Common myeloid progenitor, CD34-positive (primary cell): ENCODE data around the gene PTBP2.

ENCODE experiments used
- CTCF ChIA-PET: fragments of 350-600 bp; sonication (Branson Sonifier 250); formaldehyde crosslinking; loops from one replicate; lab custom pipeline; 2021; ENCODE audit warnings: antibody characterized with exemption; lab: Charles Lee
- POLR2A ChIA-PET: fragments of 350-600 bp; sonication (Branson Sonifier 250); formaldehyde crosslinking; loops from one replicate; lab custom pipeline; 2021; ENCODE audit warnings: antibody characterized with exemption; lab: Charles Lee
- DNase-seq, 3 donors: peaks; one replicate each; pipeline versions ENCODE4 v3.0.0 to v3.0.0-alpha.2; 2013
- H3K27ac ChIP-seq, 2 experiments: 1 replicate in 1 of 2; 2 replicates in 1 of 2; pipeline ENCODE4 v1.7.0; 2013; ENCODE audit warnings: inconsistent platforms in 2 of 2, low read length in 2 of 2, mild to moderate bottlenecking in 2 of 2, low read depth in 1 of 2, moderate library complexity in 1 of 2; ENCODE audit not compliant: severe bottlenecking in 2 of 2, insufficient read depth in 1 of 2, poor library complexity in 1 of 2
- H3K27me3 ChIP-seq, 5 experiments: replicated peaks in 2 of 5; 1 replicate in 3 of 5; 2 replicates in 2 of 5; pipeline versions ENCODE4 v1.6.1 to v1.7.0; 2013; ENCODE audit warnings: low read length in 4 of 5, mild to moderate bottlenecking in 2 of 5, moderate library complexity in 2 of 5, inconsistent platforms in 1 of 5; ENCODE audit not compliant: insufficient read depth in 5 of 5, control insufficient read depth in 4 of 5
- H3K36me3 ChIP-seq, 4 experiments: 1 replicate in 2 of 4; 2 replicates in 2 of 4; pipeline versions ENCODE4 v1.6.1 to v1.7.0; 2013; ENCODE audit warnings: low read length in 3 of 4, control low read depth in 1 of 4, mild to moderate bottlenecking in 1 of 4; ENCODE audit not compliant: control insufficient read depth in 4 of 4, insufficient read depth in 4 of 4
- H3K4me1 ChIP-seq, 4 experiments: 1 replicate in 3 of 4; 2 replicates in 1 of 4; pipeline versions ENCODE4 v1.6.1 to v1.7.1; 2013; ENCODE audit warnings: low read length in 3 of 4, mild to moderate bottlenecking in 3 of 4, control low read depth in 1 of 4, inconsistent platforms in 1 of 4, moderate library complexity in 1 of 4; ENCODE audit not compliant: control insufficient read depth in 4 of 4, insufficient read depth in 4 of 4; ENCODE audit errors: control extremely low read depth in 1 of 4
- H3K4me3 ChIP-seq, 7 experiments: 1 replicate in 4 of 7; 2 replicates in 3 of 7; pipeline versions ENCODE4 v1.5.1 to v1.7.0; 2013; ENCODE audit warnings: mild to moderate bottlenecking in 7 of 7, low read length in 6 of 7, moderate library complexity in 6 of 7, inconsistent platforms in 2 of 7, low read depth in 2 of 7, control low read depth in 1 of 7; ENCODE audit not compliant: insufficient read depth in 4 of 7, control insufficient read depth in 1 of 7; ENCODE audit errors: extremely low read depth in 1 of 7
- H3K9me3 ChIP-seq, 5 experiments: 1 replicate in 4 of 5; 2 replicates in 1 of 5; pipeline versions ENCODE4 v1.6.1 to v1.7.1; 2013; ENCODE audit warnings: low read length in 4 of 5, mild to moderate bottlenecking in 2 of 5, inconsistent platforms in 1 of 5, low read depth in 1 of 5, moderate library complexity in 1 of 5; ENCODE audit not compliant: control insufficient read depth in 4 of 5, insufficient read depth in 2 of 5; ENCODE audit errors: control extremely low read depth in 1 of 5
- WGBS: methylation state at CpG from one replicate; pipeline ENCODE4 v1.1.5; 2013; ENCODE audit not compliant: insufficient coverage; 5-methylcytosine and 5-hydroxymethylcytosine counted together

Gene PTBP2

GRCh38 chr1:96715482-96715881 is 6.1 kb upstream of the PTBP2 start:
- ChIA-PET POLR2A (no interaction called here), CTCF (no interaction called here)
- no peaks in the 10 kb centered on the region for H3K27me3 ChIP-seq
- H3K4me3 ChIP-seq, result no peak overlapping the region
- H3K36me3 ChIP-seq, result no peaks in the 10 kb centered on the region
- peaks cover 0 to 4% (median 2%) of the 10 kb centered on the region in 4 experiments for H3K4me1 ChIP-seq
- 100% methylated on average over 1 of the region's 1 CpG for WGBS
- DNase-seq, result no peak
- no peak overlapping the region for H3K27ac ChIP-seq
- H3K9me3 ChIP-seq, result no peaks in the 10 kb centered on the region

DNA sequence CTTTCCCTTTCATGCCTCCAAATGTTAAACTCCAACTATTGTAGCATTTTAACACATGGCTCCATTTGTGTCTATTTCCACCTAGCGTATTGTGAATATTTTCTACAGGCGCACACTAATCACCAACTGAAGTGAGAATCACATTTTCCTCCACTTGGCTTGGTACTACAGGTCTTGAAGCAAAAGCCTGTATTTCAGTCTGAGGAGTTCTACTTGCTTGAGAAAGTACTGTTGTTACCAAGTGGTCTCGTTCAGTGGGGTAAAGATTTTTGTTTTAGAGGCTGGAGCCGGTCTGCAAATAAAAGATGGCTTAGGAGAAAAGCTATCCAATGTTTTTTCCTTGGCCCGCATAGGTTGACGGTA is 550 bp upstream of the PTBP2 start:
- H3K27ac ChIP-seq, result peak overlapping the region in 1 of 2 experiments; percentile 98
- POLR2A ChIA-PET, result interaction anchor here (1.5 kb wide), 1 partner anchor 10 kb away, joined by 4 read pairs; no protein-coding TSS in a partner anchor
- H3K36me3 ChIP-seq, result peaks cover 0 to 14% (median 2%) of the 10 kb centered on the region in 4 experiments
- peaks cover 10 to 27% (median 18%) of the 10 kb centered on the region in 4 experiments for H3K4me1 ChIP-seq
- WGBS, result 27% methylated on average over 6 of the region's 6 CpGs
- no peaks in the 10 kb centered on the region for H3K27me3 ChIP-seq
- CTCF ChIA-PET, result interaction anchor here (0.6 kb wide), 1 partner anchor 51 kb away, joined by 3 read pairs; no protein-coding TSS in a partner anchor
- H3K9me3 ChIP-seq, result no peaks in the 10 kb centered on the region
- DNase-seq, result peak; percentile 28 to 68 (median 60)
- peak overlapping the region; percentile 86 to 95 (median 90) for H3K4me3 ChIP-seq

- peak overlapping the region; percentile 86 to 95 (median 90) for H3K4me3 ChIP-seq
These were observed 758 bp downstream of the PTBP2 start for GRCh38 chr1:96722161-96722922.

DNA sequence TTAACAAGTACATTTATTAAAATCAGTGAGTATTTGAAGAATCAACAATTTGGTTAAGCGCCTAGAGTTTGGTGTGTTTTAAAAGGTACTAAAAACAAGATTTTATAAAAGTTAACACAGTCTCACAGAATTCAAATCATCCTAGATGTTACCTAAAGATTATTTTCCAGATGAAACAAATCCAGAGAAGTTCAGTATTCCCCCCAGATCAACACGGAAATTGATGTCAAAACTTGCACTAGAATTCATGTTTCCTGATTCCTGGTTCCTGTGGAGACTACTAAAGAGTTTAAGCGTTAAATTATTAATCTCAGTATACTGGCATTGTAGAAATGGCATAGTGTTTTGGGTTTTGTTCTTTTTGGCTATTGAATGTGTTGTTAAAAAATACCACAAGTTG is 1.4 kb downstream of the PTBP2 start:
- CTCF ChIA-PET, result no interaction called here
- DNase-seq, result no peak
- H3K36me3 ChIP-seq, result peaks cover 0 to 23% (median 7%) of the 10 kb centered on the region in 4 experiments
- H3K4me3 ChIP-seq, result peak overlapping the region in 6 of 7 experiments; percentile 86 to 95 (median 90)
- peaks cover 10 to 27% (median 18%) of the 10 kb centered on the region in 4 experiments for H3K4me1 ChIP-seq
- no peaks in the 10 kb centered on the region for H3K9me3 ChIP-seq
- H3K27ac ChIP-seq, result peak overlapping the region; percentile 96 to 98
- WGBS, result 0% methylated on average over 2 of the region's 3 CpGs
- no peaks in the 10 kb centered on the region for H3K27me3 ChIP-seq
- POLR2A ChIA-PET, result no interaction called here

More at GRCh38 chr1:96722161-96722922, 758 bp downstream of the PTBP2 start:
- ChIA-PET CTCF (no interaction called here), POLR2A (interaction anchor here (0.6 to 1.5 kb wide), 2 partner anchors 9 to 1843 kb away, joined by 3 to 4 read pairs; no protein-coding TSS in a partner anchor)
- H3K27ac ChIP-seq, result peak overlapping the region; percentile 96 to 98
- H3K27me3 ChIP-seq, result no peaks in the 10 kb centered on the region
- H3K36me3 ChIP-seq, result peaks cover 0 to 18% (median 6%) of the 10 kb centered on the region in 4 experiments
- no peaks in the 10 kb centered on the region for H3K9me3 ChIP-seq
- 0% methylated on average over 9 of the region's 29 CpGs for WGBS
- peaks cover 10 to 27% (median 18%) of the 10 kb centered on the region in 4 experiments for H3K4me1 ChIP-seq
- DNase-seq, result no peak

- WGBS, result 33% methylated on average over 1 of the region's 4 CpGs
- peak overlapping the region in 6 of 7 experiments; percentile 86 to 95 (median 90) for H3K4me3 ChIP-seq
- peaks cover 10 to 27% (median 18%) of the 10 kb centered on the region in 4 experiments for H3K4me1 ChIP-seq
- ChIA-PET POLR2A (no interaction called here), CTCF (interaction anchor here (1.4 kb wide), 1 partner anchor 11 kb away, joined by 3 read pairs; no protein-coding TSS in a partner anchor)
- H3K27me3 ChIP-seq, result no peaks in the 10 kb centered on the region
- no peaks in the 10 kb centered on the region for H3K9me3 ChIP-seq
- peak overlapping the region; percentile 96 to 98 for H3K27ac ChIP-seq
- peaks cover 0 to 27% (median 9%) of the 10 kb centered on the region in 4 experiments for H3K36me3 ChIP-seq
- peak in 1 of 3 donors; percentile 38 for DNase-seq
These were observed 1.8 kb downstream of the PTBP2 start for GRCh38 chr1:96723377-96723776.

DNA sequence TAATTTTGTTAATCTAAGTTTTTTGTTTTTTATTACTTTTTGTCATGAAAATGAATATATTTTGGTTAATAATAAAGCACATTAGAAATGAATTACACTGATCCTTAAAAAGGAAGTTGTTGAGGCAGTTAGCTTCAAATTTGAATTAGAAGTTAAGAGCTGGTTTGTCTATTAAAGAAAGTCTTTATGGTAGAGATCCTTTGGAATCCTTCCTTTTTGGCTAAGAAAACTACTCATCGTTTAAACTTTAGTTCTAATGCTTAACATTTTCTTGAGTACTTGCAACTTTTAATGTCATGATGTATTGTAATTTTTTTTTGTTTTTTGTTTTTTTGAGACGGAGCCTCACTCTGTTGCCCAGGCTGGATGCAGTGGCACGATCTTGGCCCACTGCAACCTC is 2.4 kb downstream of the PTBP2 start:
- 100% methylated on average over 2 of the region's 3 CpGs for WGBS
- no peak for DNase-seq
- Histone ChIP-seq H3K27ac (peak overlapping the region in 1 of 2 experiments; percentile 98), H3K9me3 (no peaks in the 10 kb centered on the region), H3K4me3 (peak overlapping the region in 2 of 7 experiments; percentile 91 to 95), H3K27me3 (no peaks in the 10 kb centered on the region), H3K4me1 (peaks cover 10 to 27% (median 18%) of the 10 kb centered on the region in 4 experiments), H3K36me3 (peaks cover 0 to 33% (median 11%) of the 10 kb centered on the region in 4 experiments)
- CTCF ChIA-PET, result interaction anchor here (1.3 to 1.4 kb wide), 2 partner anchors 10 to 44 kb away, joined by 3 read pairs; no protein-coding TSS in a partner anchor
- POLR2A ChIA-PET, result no interaction called here
